Skeletal muscle cell (primary cell): ENCODE results near the gene ATP2B1.
A peak's percentile ranks its signal among the peaks of the same experiment; 100 is the strongest.
"Not testable (repeated sequence)": the region's sequence is repeated elsewhere in the genome, so short reads cannot be mapped to it uniquely, and the experiment has no call there.

Experiments
- DNase-seq: peaks from one replicate; pipeline ENCODE4 v3.0.0-alpha.2; 2010; ENCODE audit warnings: low read depth
- H3K4me3 ChIP-seq: 2 replicates; pipeline ENCODE4 v1.5.1; 2011; ENCODE audit warnings: low read depth, mild to moderate bottlenecking, control low read depth, low read length, moderate library complexity

Gene ATP2B1

DNA sequence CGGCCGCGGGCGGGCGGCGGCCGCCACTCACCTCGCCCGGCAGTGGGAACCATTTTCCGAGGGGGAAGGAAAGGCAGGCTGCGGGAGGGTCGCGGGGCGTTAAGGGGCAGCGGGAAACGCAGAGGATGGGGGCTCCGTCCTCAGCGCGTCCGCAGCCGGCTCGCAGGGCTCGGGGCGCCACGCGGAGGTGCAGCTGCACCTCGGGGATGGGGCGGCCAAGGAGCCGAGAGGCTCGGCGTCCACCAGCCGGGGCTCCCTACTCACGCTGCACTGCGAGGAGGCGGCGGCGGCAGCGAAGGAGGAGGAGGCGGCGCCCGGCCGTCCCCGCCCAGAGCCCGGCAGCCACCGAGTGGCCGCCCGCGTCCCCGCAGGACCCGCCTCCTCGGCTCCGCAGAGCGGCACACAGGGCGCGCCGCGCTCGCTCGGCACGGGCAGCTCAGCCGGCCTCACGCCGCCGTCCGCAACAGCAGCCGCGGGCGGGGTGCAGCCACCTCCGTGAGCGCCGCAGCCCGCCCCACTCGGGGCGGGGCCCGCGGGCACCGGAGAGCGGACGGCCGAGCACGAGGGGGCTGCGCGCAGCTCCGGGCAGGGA lies at the start of gene ATP2B1:
Gene ATP2B1, minus strand, starts transcription at position 274 of the 592 bp plus-strand sequence. CDS start 52,952 bp downstream, outside the sequence.
- peak; percentile 68 for DNase-seq
- H3K4me3 ChIP-seq, result peak within 1 kb of the TSS; percentile 95

DNA sequence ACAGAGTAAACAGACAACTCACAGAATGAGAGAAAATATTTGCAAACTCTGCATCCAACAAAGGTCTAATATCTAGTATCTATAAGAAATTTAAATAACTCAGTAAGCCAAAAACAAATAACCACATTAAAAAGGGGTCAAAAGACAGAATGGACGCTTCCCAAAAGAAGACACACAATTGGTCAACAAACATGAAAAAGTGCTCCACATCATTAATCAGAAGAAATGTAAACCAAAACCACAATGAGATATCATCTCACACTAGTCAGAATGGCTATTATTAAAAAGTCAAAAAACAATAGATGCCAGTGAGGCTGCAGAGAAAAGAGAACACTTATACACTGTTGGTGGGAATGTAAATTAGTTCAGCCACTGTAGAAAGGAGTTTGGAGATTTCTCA lies 49.3 kb upstream of the ATP2B1 start:
- not testable (repeated sequence) for DNase-seq, H3K4me3 ChIP-seq

DNA sequence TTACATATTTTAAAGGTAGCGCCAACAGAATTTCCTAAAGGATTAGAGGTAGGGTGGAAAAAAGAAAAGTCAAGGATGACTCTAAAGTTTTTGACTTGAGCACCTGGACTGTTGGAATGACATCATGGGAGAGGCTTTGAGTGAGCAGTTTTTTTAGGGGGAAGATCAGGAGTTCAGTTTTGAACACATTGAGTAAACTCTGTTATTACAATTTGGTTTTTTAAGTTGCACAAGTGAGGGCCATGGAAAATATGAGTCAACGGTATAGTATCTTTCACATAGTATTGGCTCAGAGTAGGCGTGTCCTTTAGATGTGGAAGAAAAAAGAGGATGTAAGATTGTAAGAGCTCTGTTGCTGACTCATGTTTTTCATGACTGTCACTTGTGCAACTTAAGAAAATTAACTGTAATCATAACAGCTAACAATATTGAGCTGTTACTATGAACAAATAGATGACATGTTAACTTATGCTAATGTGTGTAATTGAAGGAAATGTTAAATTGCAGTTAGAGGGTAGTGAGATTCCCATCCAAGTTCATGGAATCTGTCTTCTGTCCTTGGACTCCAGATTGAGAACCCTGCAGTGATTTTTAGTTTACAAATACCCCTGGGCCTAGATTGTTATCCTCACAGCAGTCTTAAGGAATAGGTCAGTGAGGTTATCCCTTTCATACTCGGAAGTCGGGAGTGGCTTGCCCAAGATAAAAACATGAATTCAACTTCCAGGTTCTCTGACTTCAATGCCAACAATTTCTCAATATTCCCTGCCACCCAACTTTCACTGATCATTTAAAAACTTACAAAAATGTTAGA lies 48.2 kb upstream of the ATP2B1 start:
- peak; percentile 99 for DNase-seq
- H3K4me3 ChIP-seq, result no peak overlapping the region

- no peak for DNase-seq
- H3K4me3 ChIP-seq, result no peak overlapping the region
These were observed 47.6 kb upstream of the ATP2B1 start for GRCh38 chr12:89756194-89756584.

GRCh38 chr12:89753997-89754396 lies 45.4 kb upstream of the ATP2B1 start:
- H3K4me3 ChIP-seq, result no peak overlapping the region
- no peak for DNase-seq

DNA sequence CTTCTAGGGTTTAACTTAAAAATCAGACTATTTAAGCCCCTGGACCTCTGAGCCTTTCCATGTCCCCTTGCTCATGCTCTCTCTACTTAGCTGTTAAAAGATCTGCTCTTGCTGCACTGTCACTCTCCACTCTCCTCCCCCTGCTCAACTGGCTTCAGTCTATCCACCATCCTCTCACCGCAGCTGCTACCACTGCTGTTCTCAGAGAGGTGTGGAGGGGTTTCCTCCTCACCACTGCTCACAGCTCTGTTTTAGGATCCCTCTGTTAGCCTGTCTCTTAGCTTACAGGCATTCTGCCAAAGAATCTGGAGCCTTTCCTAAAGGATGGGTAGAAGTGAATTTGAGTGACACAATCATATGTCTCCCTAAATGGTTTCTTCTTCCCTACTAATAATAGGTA lies 43.7 kb upstream of the ATP2B1 start:
- H3K4me3 ChIP-seq, result no peak overlapping the region
- DNase-seq, result no peak

DNA sequence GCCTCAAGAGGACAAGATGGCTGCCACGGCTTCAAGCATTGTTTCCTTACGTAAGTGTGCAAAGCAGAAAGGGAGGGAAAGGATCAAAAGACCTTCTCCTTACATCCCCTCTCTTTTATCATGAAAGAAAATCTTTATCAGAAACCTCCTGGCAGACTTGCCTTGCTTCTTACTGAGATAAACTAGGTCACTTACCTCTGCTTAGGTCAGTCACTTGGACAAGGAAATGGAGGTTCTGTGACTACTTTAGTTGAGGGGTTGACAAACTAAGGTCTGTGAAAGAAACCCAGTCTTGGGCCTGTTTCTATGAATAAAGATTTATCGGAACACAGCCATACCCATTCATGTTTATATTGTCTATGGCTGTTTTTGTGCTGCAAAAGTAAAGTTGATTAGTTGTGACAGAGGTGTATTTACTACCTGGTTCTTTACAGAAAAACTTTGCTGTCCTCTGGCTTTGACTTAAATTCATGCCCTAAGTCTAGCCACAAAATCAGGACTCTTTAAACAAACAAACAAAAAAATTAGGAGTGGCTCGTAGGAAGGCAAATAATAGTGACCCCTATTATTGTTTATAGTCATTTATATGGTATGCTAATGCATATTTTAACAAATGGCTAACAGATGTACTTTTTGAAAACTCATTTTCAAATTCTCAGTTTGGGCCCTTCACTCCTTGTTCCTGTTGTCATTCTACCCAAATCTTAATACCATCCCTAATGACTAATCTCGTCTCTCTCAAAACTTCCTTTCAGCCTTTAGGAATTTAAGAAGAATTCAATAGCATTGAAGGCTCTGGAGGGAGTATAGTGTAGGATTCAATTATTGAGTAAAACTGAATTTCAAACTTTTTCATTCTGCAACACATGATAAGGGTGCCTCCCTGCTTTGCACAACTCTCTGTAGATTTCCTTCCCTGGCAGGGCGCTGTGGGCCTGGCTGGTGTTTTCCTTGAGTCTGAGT lies 42.0 kb upstream of the ATP2B1 start:
- H3K4me3 ChIP-seq, result no peak overlapping the region
- no peak for DNase-seq

GRCh38 chr12:89748791-89749190 lies 40.2 kb upstream of the ATP2B1 start:
- H3K4me3 ChIP-seq, result no peak overlapping the region
- no peak for DNase-seq

- no peak overlapping the region for H3K4me3 ChIP-seq
- no peak for DNase-seq
These were observed 36.6 kb upstream of the ATP2B1 start for GRCh38 chr12:89745286-89745685.

GRCh38 chr12:89742337-89743022 lies 33.8 kb upstream of the ATP2B1 start:
- no peak overlapping the region for H3K4me3 ChIP-seq
- no peak for DNase-seq

- DNase-seq, result no peak
- H3K4me3 ChIP-seq, result no peak overlapping the region
These were observed 32.3 kb upstream of the ATP2B1 start for GRCh38 chr12:89740943-89741342.

DNA sequence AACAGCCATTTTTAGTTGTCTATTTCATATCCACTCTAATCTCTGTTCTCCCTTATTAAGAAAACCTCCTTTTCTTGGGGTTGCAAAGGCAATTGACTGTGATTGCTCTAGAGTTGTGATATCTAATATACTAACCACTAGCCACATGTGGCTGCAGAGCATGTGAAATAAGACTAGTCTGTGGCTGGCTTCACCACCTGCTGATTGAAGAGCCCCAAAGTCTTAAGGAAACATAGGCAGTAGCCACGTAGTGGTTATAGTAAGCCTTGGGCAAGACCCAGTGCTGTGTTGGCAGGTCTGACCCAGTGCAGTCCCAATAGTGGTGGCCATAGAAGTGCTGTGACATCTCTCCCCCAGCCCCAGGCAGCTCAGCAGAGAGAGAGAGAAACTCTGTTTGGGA lies 28.4 kb upstream of the ATP2B1 start:
- no peak overlapping the region for H3K4me3 ChIP-seq
- DNase-seq, result no peak

DNA sequence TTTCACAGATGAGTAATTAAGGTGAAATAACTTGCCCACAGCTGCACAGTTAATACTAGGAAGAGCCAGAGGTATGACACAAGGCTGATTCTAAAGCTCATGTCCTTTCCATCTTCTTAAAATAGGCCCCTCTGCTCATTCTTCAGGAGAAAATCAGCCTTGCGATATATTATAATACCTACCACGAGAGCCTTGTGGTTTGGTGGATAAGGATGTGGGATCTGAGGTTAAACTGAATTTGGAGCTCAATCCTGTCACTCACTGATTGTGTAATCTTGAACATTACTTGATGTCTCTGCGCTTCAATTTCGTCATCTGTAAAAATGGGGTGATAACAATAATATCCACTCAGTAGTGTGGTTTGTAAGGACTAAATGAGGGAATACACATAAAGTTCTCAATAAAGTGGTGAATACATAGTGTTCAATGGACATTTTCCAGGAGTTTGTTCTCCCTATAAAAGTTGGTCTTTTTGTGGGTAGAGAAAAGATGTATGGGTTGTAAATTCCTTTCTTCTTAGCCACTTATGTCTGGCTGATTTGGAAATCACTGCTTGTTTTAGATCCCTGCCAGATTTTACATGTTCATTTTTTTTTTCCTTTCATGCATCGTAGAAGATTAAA lies 25.1 kb upstream of the ATP2B1 start:
- H3K4me3 ChIP-seq, result no peak overlapping the region
- DNase-seq, result peak; percentile 98

- no peak overlapping the region for H3K4me3 ChIP-seq
- DNase-seq, result no peak
These were observed 23.9 kb upstream of the ATP2B1 start for GRCh38 chr12:89732522-89732921.

DNA sequence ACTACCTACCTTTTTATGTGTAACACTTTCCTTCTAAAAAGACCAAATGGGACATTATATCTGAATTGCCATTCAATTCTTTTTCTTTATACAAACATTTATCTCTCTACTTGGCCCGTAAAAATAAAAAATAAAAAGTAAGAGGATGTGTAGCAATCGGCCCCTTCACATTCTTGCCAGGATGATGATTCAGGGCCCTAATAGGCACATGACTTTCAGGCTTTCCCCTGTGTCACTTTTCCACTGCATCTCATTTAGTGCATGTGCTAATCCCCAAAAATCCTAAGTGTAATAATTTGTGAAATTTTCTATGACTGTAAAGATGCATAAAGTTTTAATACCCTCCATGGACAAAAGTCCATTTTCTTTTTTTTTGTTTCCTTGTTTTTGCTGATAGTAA lies 23.0 kb upstream of the ATP2B1 start:
- DNase-seq, result peak; percentile 70
- H3K4me3 ChIP-seq, result no peak overlapping the region

GRCh38 chr12:89731089-89731488 lies 22.5 kb upstream of the ATP2B1 start:
- H3K4me3 ChIP-seq, result no peak overlapping the region
- no peak for DNase-seq

- no peak for DNase-seq
- H3K4me3 ChIP-seq, result no peak overlapping the region
These were observed 21.4 kb upstream of the ATP2B1 start for GRCh38 chr12:89729946-89730459.

GRCh38 chr12:89723276-89723675 lies 14.6 kb upstream of the ATP2B1 start:
- H3K4me3 ChIP-seq, result no peak overlapping the region
- no peak for DNase-seq
